Kidney glomerular epithelial cell (primary cell): Measurements from ENCODE around the gene USHBP1.
"Not testable (repeated sequence)": the region's sequence is repeated elsewhere in the genome, so short reads cannot be mapped to it uniquely, and the experiment has no call there.

Experiments
- DNase-seq: peaks from one replicate; lab custom pipeline; 2025; lab: John Stamatoyannopoulos, UW

USHBP1 gene

DNA sequence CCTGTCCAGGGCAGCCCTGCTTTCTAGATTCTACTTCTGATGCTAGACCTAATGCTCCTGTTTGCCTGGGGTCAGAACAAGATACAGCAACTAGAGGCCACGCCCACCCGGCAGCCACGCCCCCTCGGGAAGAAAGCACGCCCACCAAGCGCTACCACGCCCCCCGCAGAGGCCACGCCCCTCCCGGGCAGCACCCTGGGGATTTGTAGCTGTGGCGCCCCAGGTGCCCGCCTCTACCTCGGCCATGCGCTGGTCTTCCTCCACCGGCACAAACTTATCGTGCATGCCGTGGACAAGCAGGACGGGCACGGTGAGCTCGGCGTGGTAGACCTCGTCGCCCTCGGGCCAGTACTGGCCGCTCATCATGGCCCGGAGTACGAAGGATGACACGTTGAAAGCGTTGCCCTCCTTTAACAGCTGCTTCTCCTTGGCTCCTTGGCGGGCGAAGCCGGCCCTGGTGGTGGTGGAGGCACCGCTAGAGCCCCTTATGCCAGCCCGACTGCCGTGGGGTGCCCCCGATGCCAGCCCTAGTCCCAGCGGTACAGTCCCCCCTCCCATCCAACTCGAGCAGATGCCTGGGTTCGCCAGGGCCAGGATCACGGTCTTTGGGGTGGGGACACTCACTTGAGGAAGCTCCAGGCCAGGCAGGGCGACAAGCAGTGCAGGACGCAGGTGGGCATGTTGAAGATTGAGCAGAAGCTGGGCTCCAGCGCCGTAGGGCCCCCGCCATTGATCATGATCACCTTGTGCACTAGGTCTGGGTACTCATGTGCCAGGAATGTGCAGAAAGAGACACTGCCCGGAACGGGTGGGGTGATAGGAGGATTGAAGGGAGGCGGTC is 29.7 kb upstream of the USHBP1 start:
- DNase-seq, result no peak

DNA sequence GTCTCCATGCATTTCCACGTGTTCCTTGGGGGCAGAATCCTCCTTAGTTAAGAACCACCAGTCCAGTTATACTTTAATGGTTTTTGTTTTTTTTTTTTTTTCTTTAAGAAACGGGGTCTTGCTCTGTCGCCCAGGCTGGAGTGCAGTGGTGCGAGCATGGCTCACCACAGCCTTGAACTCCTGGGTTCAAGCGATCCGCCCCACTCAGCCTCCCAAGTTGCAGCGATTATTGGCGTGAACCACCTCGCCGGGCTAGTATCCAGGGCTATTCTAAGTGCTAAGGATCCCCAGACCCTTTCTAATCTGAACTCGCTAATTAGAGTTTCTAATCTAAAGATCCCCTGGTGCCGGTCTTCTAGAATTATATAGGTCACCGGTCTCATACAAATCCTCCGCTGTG is 29.1 kb upstream of the USHBP1 start:
- DNase-seq, result no peak

DNA sequence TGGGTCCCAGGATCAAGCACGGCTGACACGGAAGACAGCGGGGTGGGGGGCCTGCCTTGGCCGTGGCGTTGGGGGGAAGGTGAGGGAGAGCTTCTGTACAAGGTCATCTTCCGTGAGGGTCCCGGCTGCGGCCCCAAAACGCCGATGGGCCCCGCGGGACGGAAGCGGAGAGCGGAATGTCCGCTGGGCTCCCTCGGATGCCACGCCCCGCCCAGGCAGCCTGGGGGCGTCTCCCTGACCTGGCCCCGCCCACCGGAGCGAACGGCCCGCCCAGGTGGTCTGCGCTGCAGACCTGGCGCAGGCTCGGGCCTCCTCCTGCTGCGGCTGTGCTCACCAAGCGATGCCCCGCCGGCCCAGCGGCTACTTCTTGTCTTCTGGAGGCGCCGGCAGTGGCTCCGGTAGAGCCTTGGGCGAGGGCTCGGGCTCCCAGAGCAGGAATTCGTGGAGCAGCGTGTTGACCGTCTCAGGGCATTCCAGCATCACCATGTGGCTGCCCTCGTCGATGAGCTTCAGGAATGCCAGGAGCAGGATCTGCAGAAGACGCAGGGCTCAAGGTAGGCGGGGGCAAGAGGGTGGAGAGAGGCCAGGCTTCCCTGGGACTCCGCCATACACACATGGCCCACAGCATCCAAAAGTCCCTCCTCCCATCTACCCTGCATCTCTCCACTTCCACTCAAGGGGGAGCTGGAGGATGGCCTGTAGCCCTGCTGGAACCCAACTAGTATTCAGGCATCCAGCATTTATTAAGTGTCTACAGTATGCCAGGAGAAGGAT is 27.9 kb upstream of the USHBP1 start:
- peak; percentile 63 for DNase-seq

DNA sequence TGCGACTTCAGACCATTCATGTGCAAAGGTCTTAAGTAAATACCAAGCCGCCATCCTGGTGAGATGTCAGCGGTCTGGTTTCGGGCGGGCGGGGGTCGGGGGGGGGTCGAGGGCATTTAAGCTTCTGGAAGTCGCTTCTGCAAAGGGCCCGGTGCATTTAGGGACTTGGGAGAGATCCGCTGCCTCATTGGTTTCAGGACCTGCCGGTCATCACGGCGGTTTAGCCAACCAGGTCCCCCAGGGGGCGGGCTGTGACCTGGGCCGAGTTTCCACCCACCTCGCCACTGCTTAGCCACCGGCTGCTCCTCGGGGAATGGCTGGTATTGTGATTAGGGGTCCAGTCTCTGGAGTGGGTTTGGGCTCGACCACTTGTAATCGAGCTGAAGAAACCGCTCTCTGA is 24.9 kb upstream of the USHBP1 start:
- DNase-seq, result peak; percentile 37

DNA sequence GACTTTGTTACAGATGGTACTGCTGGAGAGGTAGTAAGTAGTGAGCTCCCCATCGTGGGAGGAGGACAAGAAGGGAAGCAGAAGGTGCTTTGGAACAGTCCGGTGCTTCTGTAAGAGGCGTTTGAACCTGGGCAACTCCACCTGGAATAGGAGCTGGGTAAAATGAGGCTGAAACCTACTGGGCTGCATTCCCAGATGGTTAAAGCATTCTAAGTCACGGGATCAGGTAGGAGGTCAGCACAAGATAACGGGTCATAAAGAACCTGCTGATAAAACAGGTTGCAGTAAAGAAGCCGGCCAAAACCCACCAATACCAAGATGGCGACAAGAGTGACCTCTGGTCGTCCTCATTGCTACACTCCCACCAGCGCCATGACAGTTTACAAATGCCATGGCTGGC is 22.2 kb upstream of the USHBP1 start:
- no peak for DNase-seq

DNA sequence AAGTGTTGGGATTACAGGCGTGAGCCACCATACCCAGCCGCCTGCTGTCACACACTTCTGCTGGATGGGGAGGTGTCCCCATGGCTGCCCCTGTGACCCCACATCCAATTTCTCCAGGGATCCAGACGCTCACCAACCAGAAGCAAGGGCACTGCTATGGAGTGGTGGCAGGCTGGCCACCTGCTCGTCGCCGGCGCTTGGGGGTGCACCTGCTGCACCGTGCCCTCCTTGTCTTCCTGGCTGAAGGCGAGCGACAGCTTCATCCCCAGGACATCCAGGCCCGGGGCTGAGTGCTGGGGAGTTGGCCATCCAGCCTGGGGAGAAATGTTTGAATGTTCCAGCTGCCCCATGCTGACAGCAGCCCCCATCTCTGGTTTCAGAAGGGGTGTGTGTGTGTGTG is 21.7 kb upstream of the USHBP1 start:
- DNase-seq, result no peak

DNA sequence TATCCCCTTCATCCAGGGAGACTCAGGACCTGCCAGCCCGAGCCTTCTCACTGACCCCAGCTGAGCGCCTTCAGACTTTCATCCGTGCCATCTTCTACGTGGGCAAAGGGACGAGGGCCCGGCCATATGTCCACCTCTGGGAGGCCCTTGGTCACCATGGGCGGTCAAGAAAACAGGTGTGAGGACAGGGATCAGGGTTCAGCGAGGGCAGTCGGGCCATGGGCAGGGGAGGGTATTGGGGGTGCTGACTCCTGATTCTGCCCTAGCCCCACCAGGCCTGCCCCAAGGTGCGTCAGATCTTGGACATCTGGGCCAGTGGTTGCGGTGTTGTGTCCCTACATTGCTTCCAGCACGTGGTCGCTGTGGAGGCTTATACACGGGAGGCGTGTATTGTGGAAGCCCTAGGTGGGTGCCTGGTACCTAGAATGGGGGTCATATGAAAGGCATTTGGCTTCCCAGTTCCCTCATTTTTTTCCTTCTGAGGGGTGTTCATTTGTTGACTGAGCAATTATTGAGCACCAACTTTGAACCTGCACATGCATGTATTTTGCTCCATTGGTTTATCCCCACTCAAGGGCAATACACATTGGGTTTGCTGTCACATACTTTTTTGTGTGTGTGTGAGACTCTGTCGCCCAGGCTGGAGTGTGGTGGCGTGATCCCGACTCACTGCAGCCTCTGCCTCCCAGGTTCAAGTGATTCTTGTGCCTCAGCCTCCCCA is 21.0 kb upstream of the USHBP1 start:
- no peak for DNase-seq

DNA sequence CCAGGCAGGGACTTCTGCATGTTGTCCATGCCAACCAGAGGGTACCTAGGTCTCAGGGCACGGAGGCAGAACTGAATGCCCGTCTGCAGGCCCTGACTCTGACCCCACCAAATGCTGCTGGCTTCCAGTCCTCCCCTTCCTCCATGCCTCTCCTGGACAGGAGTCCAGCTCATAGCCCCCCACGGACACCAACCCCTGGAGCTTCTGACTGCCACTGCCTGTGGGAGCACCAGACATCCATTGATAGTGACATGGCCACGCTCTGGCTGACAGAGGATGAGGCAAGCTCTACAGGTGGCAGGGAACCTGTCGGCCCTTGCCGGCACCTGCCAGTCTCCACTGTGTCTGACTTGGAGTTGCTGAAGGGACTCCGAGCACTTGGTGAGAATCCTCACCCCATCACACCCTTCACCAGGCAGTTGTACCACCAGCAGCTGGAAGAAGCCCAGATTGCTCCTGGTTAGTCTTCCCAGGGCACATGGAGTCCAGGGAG is 19.0 kb upstream of the USHBP1 start:
- DNase-seq, result no peak

DNA sequence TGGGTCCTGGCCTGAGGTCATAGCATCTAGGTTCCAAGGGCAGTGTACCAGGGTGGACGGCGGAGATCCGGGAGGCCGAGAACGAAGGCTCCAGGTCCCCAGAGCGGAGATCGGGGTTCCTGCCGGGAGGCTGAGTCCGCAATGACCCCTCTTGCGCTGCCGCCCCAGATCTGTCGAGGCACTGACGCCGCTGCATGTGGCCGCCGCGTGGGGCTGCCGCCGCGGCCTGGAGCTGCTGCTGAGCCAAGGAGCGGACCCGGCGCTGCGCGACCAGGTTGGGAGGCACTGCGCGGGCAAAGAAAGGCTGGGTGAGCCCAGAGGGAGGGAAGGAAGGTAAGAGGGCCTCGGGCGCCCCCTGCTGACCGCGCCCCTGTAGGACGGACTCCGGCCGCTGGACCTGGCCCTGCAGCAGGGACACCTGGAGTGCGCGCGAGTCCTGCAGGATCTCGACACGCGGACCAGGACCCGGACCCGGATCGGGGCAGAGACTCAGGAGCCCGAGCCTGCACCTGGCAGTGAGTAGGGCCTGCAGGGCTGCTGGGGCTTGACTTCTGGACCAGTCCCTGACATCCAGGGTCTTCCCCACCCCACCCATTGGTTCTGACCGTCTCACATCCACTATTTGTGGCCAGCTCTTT is 18.1 kb upstream of the USHBP1 start:
- peak; percentile 71 for DNase-seq

DNA sequence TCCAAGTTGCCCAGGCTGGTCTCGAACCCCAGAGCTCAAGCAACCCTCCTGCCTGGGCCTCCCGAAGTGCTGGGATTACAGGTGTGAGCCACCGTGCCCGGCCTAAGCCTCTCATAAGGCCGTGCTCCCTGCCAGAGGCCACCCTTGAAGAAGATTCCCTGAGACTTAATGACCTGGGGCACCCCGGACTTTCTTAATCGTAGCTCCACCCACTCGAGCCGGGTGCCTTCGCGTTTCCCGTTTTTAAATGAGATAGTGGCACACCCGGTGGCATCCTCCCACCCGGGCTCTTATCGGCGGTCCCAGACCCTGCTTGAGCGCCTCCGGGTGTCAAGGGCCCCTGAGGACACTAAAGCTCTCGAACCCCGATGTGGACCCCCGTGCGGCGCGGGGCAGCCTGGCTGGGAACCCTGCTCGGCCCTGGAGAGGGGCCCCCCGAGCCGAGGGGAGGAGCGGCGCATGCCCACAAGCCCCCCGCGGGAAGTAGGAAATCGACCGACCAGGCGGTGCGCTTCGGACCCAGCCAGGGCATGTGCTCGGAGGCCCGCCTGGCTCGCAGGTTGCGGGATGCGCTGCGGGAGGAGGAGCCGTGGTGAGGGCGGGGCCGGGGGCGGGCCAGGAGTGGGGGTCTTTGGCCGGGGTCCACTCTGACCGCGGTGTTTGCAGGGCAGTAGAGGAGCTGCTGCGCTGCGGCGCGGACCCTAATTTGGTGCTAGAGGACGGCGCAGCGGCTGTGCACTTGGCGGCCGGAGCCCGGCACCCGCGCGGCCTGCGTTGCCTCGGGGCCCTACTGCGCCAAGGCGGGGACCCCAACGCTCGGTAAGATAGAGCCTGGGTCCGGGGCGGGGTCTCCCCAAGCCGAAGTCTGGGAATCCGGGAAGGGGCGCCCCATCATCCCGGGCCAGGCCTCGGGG is 17.1 kb upstream of the USHBP1 start, which contains the start of gene ANKLE1:
Gene ANKLE1 (plus strand): TSS at position 511 of the 914 bp plus-strand sequence. CDS start 20 bp downstream, at position 531.
- no peak for DNase-seq

DNA sequence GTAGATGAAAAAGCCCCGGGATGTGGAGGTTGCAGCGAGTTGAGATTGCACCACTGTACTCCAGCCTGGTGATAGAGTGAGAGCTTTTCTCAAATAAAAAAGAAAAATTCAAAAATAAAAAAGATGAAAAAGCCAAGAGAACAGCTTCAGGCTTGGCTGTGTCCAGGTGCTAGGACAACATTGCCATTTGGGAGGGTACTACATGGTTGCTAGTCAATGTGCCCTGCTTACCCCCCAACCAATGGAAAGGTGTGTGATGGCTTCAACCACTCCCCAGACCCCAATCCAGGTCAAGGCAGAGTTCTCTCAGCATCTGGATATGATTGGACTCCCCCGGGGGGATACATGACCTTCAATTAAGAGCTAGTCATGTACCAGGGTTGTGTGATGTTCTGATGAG is 14.9 kb upstream of the USHBP1 start:
- no peak for DNase-seq

DNA sequence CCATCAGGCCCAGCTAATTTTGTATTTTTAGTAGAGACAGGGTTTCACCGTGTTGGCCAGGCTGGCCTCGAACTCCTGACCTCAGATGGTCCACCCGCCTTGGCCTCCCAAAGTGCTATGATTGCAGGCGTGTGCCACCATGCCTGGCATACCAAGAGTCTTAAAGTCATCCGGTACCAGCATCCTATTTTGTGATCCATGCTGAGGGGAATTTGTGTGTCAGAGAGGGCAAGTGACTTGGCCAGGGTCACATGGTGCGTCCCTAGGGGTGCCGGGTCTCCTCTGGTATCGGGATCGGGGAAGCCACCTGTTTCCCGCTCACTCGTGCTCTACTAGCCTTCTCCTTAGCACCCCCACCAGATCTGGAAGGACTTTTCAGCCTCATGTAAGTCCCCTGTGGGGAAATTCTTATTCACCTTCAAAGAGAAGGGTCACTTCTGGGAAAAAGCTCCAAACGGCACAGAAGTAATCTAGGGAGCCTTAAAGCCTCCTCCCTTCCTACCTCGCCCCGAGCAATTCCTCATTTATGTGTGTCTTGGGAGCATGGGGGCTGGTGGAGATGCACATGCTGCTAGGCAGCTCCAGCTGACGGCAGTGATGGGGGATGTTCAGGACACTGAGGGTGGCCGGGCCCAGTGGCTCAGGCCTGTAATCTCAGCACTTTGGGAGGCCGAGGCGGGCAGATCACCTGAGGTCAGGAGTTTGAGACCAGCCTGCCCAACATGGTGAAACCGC is 11.1 kb upstream of the USHBP1 start:
- no peak for DNase-seq

DNA sequence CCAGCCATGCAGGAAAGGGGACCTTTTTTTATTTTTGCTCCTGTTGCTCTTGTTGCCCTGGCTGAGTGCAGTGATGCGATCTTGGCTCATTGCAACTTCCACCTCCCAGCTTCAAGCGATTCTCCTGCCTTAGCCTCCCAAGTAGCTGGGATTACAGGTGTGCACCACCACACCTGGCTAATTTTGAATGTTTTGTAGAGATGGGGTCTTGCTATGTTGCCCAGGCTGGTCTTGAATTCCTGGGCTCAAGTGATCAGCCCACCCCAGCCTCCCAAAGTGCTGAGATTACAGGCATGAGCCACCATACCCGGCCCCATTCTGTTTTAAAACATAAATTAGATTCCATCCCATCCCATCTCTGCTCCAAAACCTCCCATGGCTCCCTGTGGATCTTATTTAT is 10.3 kb upstream of the USHBP1 start:
- not testable (repeated sequence) for DNase-seq

DNA sequence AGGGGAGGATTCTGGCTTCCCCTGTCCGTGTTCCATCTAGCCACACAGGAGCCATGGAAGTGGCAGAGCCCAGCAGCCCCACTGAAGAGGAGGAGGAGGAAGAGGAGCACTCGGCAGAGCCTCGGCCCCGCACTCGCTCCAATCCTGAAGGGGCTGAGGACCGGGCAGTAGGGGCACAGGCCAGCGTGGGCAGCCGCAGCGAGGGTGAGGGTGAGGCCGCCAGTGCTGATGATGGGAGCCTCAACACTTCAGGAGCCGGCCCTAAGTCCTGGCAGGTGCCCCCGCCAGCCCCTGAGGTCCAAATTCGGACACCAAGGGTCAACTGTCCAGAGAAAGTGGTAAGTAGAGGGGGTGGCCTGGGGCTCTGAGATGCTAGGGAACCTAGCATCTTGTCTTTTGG is 4.2 kb upstream of the USHBP1 start:
- no peak for DNase-seq

DNA sequence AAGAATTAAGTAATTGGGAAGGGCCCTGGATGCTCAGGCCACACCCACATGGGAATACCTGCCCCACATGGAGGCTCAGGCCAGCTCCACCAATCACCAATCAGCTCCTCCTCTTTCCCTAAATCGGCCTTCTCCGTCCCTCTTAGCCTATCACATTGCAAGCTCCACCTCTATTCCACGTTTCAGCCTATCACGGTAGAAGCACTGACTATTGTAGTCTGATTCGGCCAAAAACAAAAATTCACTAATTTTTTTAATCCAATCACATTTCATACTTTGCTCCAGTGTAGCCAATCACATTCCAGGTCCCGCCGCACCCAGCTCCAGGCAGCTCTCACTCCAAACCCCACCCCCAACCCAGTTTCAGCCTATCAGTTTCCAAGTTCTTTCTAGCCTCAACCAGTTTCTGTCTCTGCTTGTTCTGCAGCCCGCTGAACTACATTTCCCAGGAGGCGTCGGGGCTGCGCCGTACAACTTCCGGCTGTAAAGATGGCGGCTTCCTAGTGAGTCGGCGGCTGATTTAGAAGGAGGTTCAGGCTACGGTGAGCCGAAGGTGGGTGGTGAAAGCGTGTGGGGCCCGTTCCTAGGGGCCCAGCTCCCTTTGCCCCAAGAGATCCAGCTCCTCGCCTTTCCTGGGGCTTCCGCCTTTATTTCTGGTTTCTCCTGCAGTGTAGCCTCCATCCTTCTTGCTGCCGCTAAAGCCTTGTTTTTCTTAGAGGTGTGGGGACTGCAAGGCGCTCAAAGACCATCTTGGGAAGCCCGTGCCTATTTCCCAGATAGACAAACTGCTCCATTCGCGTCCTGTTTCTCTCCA is 2.6 kb upstream of the USHBP1 start, which contains the start of gene BABAM1:
Gene BABAM1 (plus strand): TSS at position 469 of the 814 bp plus-strand sequence. CDS start 1,364 bp downstream, outside the sequence.
- peak; percentile 99 for DNase-seq

DNA sequence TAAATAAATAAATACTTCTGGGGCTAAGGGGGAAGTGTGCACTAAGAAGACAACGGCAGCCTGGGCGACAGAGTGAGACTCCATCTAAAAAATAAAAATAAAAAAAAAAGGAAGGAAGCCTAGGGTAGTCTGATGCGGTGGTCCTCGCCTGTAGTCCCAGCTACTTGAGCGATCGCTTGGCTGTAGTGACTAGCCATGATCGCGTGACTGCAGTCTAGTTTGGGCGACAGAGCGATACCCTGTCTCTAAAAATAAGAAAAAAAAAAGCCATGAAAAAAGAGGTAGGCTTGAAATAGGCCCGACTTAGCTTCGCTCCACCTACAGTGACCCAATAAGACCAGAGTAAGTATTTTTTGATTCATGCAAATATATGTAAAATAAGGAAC is 2.0 kb upstream of the USHBP1 start:
- no peak for DNase-seq

DNA sequence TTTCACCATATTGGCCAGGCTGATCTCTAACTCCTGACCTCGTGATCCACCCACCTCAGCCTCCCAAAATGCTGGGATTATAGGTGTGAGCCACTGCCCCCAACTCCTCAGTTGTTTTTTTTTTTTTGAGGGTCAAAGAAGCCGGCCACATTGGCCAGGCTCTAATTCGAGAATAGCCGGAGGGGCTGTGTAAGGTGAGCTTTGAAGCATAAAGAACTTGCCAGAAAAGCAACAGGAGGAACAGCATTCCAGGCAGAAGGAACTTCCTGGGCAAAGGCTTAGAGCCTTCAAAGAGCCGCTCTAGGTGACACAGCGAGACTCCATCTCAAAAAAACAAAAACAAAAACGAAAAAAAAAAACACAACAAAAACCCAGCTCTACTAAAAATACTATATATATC is 1.5 kb upstream of the USHBP1 start:
- DNase-seq, result no peak

DNA sequence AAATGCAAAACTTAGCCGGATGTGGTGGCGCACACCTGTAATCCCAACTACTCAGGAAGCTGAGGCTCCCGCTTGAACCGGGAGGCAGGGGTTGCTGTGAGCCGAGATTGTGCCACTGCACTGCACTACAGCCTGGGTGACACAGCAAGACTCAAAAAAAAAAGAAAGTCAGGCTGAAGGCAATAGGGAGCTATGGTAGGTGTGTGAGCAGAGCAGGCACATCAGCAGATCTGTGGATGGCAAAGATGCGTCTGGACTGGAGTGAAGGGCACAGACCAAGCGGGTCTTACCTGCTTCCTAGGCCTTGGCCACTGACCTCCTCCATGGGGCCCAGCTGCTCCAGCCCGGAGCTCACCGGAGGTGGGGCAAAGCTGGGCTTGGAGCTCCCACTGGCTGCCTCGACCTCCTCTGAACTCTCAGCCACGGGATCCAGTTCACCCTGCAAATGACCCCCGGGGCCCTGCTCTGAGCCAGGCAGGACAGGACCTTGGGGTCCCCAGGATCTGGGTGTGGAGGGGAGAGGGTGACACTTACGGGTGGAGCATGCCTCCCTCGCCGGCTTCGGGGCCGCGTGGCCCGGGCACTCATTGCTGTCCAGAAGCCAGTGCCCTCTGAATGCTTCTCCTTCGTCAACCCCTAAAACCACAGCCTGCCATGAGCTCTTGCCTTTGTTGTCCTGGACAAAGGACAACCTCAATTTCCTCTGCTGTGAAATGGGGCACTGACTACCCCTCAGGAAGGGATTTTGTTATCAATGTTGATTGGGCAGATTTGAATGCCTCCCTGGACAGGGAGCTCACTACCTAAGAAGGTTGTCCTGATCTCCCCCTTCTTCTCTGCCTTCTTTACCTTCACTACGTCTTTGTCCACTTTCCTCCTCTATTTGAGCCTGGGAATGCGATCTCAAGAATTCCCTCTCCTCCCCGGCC is 569 bp downstream of the USHBP1 start:
- no peak for DNase-seq
